HG03432 (cell line): ENCODE data around the gene SPTB.

Experiments
- ATAC-seq: cut with Tn5 transposase; IDR thresholded peaks from one replicate; pipeline ENCODE4 v1.9.1; 2021; ENCODE audit warnings: mild to moderate bottlenecking, moderate library complexity; ENCODE audit not compliant: unreplicated experiment

The SPTB gene

DNA sequence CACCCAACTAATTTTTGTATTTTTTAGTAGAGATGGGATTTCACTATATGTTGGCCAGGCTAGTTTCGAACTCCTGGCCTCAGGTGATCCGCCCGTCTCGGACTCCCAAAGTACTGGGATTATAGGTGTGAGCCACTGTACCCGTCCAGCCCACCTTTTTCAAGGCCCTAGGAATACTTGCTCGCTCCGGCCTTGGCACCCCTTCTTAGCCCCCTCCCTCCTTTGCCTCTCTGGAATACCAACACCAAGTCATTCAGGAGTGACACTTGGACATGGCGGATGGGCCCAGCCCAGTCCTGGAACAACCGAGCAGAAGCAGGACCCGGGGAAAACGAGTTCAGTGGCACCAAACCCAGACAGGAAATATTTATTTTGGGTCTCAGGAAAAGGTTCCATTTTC, 146.4 kb downstream of the SPTB start:
- ATAC-seq: no peak

DNA sequence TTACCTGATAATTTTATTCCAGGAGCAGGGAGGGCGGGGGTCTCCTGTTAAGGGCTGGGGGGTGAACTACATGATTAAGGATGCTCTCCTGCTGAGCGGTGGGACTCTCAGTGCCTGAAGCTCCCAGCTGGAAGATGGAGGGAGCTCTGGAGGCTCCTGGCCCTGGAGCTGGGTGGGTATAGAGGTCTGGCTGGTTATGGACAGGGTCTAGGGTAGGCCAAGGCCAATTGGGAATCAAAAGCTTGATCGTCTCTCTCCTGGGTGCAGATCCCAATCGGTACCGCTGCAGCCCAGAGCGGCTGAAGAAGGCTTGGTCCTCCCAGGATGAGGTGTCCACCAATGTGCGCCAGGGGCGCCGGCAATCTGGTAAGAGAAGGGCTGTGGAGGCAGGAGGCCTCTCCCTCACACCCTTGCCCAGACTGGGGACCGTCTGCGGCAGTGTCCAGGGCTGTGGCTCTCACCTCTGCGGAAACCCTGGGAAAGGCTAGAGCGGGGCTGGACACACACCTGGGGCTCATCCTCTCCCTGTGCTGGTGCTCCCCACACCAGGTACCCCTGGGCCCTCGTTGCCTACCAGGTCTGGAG, 147.1 kb downstream of the SPTB start:
- ATAC-seq: no peak

DNA sequence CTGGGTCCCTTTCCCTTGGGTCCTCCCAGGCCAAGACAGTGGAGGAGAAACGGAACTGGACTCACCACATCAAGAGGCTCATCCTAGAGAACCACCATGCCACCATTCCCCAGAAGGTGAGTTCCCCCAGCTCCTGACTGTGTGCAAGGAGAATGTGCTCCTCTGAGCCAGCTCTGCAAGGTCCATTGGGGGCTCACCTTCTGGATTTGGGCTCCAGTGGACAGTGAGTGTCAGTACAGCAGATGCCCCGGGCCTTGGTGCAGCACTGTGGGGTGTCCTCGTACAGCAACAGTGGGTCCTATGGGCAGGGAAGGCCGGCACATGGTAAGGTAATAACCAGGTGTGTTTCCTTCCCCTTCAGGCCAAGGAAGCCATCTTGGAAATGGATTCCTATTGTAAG, 147.6 kb downstream of the SPTB start:
- ATAC-seq: no peak

DNA sequence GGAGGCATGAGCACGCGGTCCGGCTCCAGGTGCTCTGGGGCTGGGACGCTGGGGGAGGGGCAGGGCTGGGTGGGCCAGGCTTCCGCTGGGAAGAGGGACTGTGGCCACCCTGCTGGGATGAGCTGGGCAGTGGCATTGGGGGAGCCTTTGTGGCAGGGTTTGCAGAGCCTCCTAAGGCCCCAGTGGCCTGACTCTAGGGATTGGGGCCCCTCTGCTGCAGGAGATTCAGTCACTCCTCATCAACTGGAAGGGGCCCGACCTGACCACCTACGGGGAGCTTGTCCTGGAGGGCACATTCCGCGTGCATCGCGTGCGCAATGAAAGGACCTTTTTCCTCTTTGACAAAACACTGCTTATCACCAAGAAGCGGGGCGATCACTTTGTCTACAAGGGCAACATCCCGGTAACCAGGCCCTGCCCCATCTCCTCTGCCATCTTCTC, 148.5 kb downstream of the SPTB start:
- ATAC-seq: no peak

DNA sequence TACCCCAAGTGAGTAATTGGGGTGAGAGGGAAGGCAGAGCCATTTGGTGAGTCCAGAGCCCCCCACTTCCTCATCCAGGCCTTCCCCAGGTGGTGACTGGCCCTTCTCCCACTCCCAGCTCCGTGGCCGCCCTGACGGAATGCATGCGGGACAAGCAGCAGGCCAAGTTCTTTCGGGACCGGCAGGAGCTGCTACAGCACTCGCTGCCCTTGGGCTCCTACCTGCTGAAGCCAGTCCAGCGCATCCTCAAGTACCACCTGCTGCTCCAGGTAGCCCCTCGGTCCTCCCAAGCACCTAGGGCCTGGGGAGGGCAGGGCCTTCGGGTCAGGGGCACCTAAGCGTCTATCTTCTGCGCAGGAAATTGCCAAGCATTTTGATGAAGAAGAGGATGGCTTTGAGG, 149.0 kb downstream of the SPTB start:
- no peak for ATAC-seq

DNA sequence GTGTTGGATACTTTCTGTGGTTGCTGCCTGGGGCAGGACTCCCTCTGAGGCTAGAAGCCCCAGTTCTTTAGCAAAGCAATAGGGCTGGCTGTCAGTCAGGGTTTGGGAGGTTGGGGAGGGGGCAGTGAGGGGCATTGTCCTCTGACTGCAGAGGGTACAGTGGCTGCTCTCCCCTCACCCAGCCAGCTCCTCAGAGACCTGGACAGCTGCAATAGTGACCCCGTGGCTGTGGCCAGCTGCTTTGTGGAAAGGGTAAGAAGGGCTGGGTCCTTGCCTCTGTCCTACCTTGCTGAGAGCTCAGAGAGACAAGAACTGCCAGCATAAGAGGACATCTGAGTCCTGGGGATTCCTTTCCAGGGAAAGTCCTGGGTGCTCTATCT, 149.7 kb downstream of the SPTB start:
- ATAC-seq: no peak

DNA sequence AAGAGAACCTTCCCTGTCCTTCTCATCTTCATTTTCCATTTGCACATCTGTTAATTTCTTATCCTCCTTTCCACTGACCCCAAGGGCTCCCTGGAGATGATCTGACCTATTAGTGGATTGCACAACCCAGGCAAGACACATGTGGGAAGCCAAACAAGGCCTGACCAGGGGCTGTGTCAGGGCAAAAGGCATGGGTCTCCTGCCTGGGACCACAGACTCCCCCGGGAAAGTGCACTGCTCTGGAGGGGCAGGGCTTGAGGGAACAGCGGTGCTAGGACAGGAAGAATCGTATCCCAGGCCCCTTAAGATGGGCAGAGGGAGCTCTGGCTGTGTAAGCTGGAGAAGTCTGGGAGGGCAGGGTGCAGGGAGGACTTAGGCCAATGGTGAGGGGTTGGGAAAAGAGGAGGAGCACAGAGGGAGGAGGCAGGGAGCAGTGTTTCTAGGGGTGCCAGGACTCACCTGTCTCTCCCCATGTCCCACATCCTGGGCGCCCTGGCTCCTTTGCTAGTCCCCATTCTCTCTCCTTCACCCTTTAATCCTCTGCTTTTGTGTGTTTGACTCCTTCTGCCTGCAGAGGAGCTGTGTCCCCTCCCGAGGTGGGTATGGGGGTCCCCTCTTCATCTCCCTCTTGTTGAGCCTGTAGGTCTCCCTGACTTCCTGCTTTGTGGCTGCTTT, 150.2 kb downstream of the SPTB start:
- ATAC-seq: no peak

DNA sequence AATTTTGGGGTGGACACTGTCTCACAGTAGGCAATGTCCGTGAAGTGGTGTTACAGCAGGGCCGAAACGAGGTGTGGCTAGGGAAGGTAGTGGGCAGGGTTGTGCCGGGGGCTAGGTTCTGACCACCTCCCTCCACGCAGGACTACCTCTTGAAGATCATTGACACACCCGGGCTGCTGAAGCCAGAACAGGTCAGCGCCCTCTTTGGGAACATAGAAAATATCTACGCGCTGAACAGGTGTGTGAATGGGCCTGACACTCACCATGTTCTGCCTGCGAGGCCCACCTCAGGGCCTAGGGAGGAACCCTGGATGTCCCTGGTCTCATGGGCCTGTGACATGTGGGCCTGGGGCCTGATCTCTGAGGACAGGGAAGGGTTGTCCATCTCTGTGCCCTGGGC, 150.9 kb downstream of the SPTB start:
- no peak for ATAC-seq

DNA sequence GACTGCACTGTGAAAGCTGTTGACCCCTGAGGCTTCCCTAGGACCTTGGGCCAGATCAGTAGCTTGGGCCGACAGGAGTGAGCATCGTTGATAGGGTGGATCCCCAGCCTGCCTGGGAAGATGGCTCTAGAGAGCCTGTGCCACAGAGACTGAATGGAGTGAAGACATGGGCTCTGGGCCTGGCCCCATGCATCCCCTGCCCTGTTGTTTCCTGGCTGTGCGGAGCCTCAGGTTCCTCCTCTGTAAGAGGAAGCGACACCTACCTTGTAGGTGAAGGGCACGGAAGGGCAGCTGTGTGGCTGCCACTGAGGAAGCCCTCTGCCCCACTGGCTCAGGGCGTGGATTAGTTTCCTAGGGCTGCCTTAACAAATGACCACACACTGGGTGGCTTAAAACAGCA, 151.6 kb downstream of the SPTB start:
- no peak for ATAC-seq

DNA sequence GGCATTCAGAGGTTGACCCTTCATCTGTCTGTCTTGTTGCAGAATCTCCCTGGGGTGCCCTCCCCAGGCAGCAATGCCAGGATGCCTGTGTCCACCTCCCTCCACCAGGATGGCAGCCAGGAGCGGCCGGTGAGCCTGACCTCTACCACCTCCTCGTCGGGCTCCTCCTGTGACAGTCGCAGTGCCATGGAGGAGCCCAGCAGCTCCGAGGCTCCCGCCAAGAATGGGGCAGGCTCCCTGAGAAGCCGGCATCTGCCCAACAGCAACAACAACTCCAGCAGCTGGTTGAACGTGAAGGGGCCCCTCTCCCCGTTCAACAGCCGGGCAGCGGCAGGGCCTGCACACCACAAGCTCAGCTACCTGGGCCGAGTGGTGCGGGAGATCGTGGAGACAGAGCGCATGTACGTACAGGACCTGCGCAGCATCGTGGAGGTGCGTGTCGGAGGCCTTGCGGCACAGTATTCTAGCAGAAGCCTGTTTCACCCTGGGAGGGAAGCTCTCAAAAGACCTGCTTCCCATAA, 152.1 kb downstream of the SPTB start:
- no peak for ATAC-seq

DNA sequence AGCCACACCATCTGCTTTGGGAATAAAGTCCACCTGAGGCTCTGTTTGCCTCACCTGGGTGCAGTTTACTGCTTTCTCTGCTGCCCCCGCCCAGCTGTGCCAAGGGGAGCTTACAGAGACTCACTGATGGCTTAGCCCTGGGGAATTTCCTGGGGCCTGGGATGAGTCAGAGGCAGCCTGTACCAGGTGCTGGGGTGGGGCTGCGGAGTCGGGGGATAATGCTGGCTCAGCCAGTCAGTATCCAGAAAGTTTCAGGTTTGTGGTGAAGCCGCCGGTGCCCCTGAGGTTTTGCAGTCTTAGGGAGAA, 153.2 kb downstream of the SPTB start:
- no peak for ATAC-seq

DNA sequence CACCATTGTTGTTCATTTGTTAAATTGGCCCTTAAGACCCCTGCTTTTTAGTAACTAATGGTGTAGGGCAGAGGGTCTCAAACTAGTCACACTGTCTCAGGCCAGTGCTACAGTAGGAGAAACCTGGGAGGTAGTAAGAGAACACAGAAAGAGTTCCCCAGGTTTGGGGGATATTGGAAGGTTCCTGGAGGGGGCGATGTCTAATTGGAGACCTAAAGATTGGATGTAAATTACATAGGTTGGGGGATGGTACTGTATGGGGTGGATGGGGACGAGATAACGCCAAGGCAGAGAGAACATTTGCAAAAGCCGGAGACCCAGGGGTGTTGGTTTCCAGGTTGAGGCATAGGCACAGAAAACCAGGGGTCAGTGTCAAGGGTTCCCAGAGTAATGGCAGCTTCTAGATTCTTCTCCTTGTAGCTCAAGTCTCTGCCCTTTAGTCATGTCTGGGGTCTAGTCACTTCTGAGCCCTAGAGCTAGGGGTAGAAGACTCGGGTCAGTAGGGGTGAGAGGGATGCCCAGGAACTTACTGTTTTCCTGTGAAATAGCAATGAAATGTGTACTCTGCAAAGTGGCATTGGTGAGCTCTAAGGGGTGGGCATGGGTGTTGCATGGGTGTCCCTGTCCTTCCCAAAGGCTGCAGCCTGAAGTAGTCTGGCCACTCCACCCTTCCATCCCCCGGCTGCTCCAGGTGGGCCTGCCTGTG, 153.7 kb downstream of the SPTB start:
- ATAC-seq: no peak

DNA sequence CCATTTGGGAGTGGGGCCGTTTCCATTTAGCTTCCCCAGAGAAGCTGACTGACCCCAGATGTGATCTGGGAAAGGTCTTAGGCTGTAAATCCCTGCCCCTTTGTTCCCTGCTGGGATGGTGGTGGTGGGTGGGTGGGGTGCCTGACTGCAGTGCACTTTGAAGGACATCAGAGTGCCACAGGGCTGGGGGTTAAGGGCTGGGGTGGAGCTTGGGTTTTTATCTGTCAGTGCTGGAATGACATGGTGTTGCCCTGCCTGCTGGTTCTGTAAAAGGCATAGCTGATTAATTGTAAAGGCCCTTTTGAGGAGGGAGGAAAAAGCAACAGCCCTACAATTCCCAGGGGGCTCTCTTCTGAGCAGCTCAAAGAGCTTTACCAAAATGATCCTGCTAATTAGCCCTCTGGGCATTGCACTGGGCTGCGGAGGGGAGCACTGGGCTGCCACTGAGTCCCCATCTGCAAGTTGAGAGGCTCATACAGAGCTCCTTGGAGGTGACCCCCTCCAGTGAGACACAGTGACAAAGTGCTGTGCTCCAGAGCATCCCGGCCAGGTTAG, 154.4 kb downstream of the SPTB start:
- ATAC-seq: no peak

DNA sequence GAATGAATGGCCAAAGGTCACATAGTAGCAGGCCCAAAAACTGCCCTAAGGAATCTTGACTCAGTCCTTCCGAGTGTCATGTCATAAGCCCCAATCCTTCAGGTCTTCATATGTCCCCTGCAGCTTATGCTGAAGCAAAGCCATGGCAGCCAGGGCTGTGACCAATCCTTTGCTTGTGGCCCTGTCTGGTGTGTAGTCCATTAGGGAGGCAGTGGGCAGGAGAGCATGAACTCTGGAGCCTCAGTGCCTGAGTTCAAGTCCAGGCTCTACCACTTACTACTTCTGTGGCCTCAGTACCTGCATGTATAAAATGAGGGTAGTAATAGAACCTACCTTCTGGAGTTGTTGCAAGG, 155.2 kb downstream of the SPTB start:
- no peak for ATAC-seq

DNA sequence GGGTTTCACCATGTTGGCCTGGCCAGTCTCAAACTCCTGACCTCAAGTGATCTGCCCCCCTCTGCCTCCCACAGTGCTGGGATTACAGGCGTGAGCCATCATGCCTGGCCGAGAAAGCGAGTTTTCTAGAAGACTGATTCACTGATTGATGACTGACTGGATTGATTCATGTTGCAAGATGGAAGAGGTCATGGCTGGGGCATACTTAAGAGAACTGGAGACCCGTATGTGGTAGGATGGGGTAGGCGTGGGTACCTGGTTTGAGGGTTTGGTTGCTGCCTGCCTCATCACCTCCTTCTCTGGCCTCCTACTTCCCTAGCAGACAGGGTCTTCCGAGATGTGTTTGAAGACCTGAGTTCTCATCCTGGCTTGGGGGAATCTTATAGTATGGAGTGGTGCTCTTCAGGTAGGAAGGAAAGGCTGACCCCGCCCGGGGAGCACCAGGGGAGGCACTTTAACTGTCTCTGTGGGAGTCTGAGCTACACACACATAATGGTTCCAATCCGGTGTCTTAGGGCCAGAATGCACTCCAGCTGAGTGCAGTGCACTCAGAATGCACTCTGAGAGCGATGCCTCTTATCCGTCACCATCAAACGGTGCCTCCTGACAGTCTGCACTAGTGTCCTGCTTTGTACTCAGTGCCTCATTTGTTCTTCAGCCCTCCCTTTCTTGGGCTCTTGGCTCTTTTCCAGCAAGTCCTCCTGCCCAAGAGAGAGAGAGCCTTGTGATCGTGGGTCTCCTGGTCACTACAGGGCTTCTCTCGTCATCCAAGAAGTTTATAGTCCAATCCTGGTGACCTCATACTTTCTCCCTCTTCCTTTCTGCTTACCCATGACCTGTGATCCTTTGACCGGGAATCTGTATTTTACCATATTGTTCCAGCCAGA, 155.8 kb downstream of the SPTB start:
- ATAC-seq: no peak

DNA sequence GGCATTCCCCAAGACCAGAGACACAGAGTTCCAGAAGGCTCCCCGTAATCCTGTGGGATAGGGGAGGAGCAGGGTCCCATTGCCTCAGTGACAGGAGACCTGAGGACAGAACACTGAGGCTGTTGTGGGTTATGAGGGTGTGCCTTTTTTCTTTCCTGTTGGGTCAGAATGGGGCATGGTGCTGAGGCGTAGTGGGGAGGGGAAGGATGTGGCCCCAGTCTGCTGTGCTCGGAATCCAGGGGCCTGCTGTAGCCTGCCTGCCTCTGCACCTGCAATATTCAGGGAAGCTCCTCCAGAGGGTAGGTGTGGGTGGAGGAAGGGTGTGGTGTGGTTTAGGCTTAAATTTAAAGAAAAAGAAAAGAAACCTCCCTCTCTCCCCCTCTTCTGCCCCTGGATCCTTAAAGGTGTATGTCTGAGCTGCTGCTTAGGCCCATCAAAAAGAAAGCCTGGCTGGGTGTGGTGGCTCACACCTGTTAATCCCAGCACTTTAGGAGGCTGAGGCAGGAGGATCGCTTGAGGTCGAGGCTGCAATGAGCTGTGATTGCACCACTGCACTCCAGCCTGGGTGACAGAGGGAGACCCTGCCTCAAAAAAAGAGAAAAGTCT, 156.8 kb downstream of the SPTB start:
- no peak for ATAC-seq

DNA sequence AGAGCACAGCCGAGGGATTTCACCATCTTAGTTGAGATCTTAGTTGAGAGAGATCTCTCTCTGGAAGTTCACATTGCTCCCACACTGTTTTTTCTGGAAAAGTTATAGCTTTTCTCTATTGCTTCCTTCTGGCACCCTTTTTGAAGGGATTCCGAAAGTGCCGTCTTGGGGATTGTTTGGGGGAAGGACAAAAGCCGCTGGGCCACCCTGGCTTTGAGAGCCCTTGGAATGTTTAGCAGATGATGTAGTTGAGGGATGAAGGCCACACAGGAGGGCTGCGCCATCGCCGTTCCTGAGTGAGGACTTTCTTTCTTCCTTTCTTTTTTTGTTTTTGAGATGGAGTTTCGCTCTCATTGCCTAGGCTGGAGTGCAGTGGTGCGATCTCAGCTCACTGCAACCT, 157.8 kb downstream of the SPTB start:
- no peak for ATAC-seq

DNA sequence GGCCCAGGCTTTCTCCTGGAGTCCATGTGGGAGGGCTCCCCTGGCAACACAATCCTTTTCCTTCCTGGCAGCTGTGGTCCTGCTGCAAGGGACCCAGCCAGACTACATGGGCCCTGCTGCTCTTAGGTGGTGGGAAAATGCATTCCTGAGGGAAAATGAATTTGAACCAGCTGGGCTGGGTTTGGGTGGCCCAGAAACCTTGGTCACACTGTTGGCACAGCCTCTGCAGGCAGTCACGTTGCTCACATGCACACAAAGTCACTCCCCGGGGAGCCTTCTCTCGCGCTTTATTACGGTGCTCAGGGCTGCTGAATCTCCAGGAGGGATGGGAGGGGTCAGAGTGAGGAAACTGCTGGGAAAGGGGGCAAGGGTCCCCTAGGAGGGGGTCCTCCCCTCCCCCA, 158.3 kb downstream of the SPTB start:
- ATAC-seq: no peak

DNA sequence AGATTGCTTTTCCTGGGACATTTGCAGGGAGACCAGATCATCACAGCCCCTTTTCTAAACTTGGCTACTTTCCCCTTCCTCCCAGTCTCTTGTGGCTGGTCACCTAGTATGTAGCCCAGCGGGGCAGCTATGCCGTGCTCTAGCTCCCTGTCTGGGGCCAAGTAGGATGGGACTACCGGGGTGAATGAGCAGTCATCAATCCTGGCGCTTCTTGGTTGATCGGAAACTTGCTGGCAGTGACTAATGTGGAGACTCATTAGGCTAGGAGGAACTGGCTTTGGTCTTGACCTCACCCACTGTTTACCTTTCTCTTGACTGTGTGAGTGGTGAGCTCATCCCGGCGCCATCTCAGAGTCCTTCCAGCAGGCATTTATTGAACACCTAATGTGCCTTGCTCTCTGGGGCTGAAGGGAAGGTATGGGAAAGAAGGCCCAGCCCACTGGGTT, 159.6 kb downstream of the SPTB start:
- no peak for ATAC-seq

DNA sequence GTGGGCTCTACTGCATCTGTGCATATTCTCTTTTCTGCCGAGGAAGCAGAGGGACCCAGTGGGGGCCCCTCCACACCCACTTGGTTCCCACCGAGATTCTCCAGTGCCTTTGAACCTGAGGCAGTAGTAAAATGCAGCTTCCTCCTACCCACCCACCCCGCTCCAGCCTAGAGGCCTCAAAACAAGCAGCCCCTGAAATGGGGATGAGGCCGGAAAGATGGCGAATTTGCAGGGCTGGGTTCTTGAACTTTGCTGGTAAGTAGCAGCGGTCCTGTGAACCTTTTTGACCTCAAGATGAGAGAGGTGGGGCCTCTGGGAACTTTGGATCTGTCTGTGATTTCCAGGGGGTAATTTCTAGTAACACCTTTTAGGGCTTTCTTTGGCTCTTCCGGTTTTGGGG, 160.1 kb downstream of the SPTB start:
- no peak for ATAC-seq

DNA sequence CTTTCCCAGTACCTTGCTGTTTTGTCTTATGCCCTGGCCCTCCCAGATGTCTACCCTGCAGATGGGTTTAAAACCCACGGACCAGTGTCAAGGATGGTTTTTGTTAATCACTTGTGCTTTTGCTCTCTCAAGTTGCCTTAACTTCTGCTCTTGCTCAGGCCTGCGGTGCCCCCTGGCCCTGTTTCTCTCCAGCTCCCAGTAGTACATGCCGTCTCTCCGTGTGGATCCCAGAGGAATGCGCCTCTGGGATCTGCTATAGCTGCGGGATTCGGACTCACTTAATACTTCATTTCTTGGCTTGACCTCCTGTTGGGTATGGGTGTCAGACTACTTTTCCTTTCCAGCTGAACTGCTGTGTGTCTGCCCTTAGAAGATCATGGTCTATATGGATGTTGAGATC, 160.9 kb downstream of the SPTB start:
- ATAC-seq: no peak
